Measurements from ENCODE around the gene DHRS4.
"Not testable (repeated sequence)": the region's sequence is repeated elsewhere in the genome, so short reads cannot be mapped to it uniquely, and the experiment has no call there.

Gene DHRS4

GRCh38 chr14:23988607-23989363 lies 35.2 kb downstream of the DHRS4 start, which contains the start of gene DHRS4L2:
TSS of gene DHRS4L2 (plus strand) at chr14:23988929. CDS start at chr14:23988948, 19 bp downstream.
- DNase-seq = not testable (repeated sequence)

DNA sequence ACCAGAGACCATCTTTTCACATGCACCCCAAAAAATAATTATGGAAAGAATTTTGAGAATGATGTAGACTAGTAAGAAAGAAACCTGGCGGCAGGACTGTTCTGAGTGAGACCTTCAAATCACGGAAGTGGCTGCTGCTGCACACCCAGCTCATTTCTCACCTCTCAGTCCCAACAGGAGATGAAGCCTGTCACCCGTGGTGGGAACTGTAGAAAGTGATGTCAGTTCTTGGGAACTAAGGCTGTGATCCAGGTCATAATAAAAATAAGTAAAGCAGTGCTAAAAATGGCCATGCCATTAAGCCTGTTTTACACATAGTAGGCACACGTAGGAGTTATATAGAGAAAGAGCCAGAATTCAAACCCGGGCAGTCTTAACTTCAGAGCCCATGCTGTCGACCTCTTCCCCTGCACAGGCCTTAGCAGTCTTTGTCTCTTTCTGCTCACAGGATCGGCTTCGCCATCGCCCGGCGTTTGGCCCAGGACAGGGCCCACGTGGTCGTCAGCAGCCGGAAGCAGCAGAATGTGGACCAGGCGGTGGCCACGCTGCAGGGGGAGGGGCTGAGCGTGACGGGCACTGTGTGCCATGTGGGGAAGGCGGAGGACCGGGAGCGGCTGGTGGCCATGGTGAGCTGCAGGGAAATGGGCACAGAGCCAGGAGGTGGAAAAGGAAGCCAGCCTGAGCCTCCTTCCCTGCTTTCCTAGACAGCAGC lies 36.3 kb downstream of the DHRS4 start:
- not testable (repeated sequence) for DNase-seq

DNA sequence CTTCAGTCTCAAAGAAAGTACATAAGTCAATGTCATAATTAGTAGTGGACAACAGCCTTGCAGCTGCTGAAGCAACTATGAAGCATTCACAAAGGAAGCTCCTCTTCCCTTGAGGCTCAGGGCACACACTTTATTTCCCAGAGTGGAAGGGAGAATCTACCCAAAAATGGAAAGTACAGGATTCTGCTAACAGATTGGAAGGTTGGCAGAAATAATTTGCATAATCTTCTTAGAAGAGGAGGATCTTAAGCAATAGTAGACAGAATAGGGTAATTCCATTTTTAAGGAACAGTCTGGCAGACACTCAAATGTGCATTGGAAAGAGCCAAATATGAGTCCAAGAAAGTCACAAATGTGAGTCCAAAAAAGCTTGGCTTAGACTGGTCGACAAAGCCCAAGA lies 37.4 kb downstream of the DHRS4 start:
- DNase-seq = not testable (repeated sequence)

GRCh38 chr14:23993042-23993441 lies 39.5 kb downstream of the DHRS4 start:
- DNase-seq = not testable (repeated sequence)

DNA sequence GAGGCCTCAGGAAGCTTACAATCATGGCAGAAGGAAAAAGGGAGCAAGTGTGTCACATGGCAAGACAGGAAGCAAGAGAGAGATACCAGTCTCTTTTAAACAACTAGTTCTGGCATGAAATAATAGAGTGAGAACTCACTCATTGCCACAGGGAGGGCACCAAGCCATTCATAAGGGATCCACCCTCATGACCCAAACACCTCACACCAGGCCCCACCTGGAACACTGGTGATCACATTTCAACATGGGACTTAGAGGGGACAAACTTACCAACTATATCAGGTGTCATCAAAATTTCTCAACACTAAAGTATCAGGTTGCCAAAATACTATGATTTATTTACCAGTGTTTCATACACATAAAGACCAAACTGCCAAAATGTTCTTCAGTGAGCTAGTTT lies 42.4 kb downstream of the DHRS4 start:
- not testable (repeated sequence) for DNase-seq

DNA sequence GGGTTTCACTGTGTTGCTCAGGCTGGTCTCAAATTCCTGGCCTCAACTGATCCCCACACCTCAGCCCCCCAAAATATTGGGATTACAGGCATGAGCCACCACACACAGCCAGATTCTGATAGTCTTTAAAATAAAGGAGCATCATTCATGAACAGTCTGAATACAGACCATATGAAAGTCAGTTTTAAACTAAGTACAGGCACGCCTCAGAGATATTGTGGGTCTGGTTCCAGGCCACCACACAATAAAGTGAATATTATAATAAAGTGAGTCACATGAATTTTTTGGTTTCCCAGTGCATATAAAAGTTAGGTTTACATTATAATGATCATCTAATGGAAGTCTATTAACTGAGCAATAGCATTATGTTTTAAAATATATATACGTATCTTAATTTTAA lies 43.3 kb downstream of the DHRS4 start:
- not testable (repeated sequence) for DNase-seq

DNA sequence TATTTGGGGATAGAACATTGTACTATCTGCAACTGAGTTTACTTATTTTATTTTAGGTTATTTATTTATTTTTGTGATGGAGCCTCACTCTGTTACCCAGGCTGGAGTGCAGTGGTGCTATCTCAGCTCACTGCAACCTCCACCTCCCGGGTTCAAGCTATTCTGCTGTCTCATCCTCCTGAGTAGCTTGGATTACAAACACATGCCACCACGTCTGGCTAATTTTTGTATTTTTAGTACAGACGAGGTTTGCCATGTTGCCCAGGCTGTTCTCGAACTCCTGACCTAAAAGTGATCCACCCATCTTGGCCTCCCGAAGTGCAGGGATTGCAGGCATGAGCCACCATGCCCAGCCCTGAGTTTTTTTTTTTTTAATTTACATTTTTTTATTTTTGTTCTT lies 46.1 kb downstream of the DHRS4 start:
- DNase-seq = not testable (repeated sequence)

DNA sequence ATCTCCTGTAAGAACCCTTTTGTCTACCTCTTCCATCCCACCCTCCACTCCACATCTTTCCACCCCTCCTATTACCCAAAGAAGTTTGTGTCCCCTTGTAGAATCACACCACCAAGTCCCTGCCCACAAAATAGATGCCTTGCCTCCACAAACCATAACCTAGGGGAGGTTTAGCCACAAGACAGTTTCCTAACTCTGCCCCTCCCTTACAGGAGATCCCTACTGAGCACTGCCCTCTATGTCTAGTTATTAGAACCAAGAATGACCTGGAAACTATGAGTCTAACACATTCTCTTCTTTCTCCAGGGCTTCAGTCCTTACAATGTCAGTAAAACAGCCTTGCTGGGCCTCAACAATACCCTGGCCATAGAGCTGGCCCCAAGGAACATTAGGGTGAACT lies 47.5 kb downstream of the DHRS4 start:
- DNase-seq = not testable (repeated sequence)

DNA sequence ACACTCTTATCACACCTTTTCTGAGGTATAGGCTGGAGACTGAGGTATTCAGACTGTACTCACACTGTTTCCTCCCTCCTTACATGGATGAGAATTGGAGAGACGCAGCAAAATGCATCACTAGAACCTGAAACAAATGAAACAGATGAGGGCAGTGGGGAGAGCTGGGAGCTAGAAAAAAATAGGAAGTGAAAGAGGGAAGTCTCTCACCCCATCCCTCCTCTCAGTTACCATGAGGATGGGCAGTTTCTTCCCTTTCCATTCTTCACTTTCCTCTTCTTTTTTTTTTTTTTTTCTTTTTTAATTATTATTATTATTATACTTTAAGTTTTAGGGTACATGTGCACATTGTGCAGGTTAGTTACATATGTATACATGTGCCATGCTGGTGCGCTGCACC lies 48.1 kb downstream of the DHRS4 start:
- not testable (repeated sequence) for DNase-seq

DNA sequence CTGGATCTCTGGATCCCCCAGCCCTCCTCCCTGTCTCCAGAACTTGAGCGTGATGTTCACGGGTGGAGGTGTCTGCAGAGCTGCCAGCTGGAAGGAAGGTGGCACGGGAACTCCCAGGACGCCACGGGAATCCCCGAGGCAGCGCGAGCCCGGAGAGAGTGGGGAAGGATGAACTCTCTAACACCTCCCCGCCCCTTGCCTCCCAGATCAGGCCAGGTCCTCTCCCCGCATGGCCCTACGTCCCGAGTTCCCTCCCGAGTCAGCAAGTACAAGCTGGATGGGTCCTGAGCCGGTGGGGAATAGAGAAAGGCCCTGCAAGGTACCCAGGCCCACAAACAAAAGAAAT lies 52.9 kb downstream of the DHRS4 start:
- not testable (repeated sequence) for DNase-seq

GRCh38 chr14:24006817-24007652 lies 53.5 kb downstream of the DHRS4 start:
- peak; percentile 55 for DNase-seq

- DNase-seq = no peak
Measured at GRCh38 chr14:24011051-24011450, 57.5 kb downstream of the DHRS4 start.

GRCh38 chr14:24012726-24013273 lies 59.2 kb downstream of the DHRS4 start:
- DNase-seq = not testable (repeated sequence)

DNA sequence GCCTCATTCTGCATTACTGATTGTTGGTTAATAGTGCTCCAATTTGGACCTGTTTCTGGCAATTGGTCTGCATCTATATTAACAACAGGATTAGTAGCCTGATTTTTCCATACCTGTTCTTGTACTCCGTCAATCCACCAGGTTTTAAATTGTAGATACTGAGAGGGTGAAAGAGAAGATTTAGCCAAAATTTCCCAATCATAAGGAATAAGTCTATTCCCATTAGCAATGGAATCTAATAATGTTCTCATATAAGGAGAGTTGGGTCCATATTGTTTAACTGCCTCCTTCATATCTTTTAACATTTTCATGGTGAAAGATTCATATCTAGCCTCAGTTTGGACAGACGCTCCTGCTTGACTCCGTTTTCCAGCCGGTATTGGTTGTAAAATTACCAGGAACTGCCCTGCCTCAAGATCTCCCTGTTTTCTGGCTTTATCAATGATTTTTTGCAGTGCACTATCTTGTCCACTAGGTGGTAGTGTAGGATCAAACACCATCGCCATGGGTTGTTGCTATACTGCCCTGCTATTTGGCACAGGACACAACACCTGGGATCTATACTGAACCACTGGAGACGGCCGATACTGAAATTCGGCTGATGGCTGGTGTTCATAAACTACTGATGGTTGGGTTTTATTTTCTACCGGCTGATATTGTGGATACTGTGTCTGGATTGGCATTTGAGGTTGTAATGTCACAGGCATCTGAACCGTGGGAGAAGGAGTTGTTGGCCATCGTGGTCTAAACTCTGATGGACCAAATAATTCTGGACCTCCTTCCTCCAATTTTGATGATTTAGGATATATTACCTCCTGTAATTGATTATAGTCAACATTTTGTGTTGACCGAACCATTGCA lies 60.3 kb downstream of the DHRS4 start:
- peak; percentile 20 for DNase-seq

GRCh38 chr14:24015745-24016144 lies 62.2 kb downstream of the DHRS4 start:
- DNase-seq = not testable (repeated sequence)

All from NK-92 treated with Interleukin-12 subunit alpha and Interleukin-12 subunit beta, amount 100 ng/mL, for 24 hours (cell line).